Upper lobe of left lung (tissue), 6 donors: ENCODE results near the gene TRAPPC10. TPM values are rescaled to one million over a fixed set of nuclear protein-coding genes. Genes with fewer than 3 reads are reported as not detected.
A peak's percentile ranks its signal among the peaks of the same experiment; 100 is the strongest.

ENCODE experiments used
- ATAC-seq, 2 donors: fragments of 200-7000 bp; cut with Tn5 transposase; one replicate each; pipeline ENCODE4 v1.9.1; 2022; ENCODE audit warnings: mild to moderate bottlenecking in 2 of 2, moderate library complexity in 2 of 2; ENCODE audit not compliant: low FRiP score in 2 of 2
- DNase-seq, 2 donors: peaks; one replicate each; pipeline ENCODE4 v3.0.0-alpha.2; 2019 to 2020
- H3K27ac ChIP-seq, 4 donors: fragments of 200-600 bp; sonication (generic); one replicate each; pipeline ENCODE4 v1.5.1; 2016 to 2019
- H3K27me3 ChIP-seq, 4 donors: fragments of 200-600 bp; sonication (generic); one replicate each; pipeline ENCODE4 v1.5.1; 2017 to 2019
- H3K36me3 ChIP-seq, 4 donors: fragments of 200-600 bp; sonication (generic); one replicate each; pipeline ENCODE4 v1.5.1; 2016 to 2019
- H3K4me1 ChIP-seq, 4 donors: fragments of 200-600 bp; sonication (generic); one replicate each; pipeline ENCODE4 v1.5.1; 2018 to 2019
- H3K4me3 ChIP-seq, 4 donors: fragments of 200-600 bp; sonication (generic); one replicate each; pipeline ENCODE4 v1.5.1; 2017 to 2019; ENCODE audit warnings: mild to moderate bottlenecking in 2 of 4, moderate library complexity in 1 of 4
- H3K9me3 ChIP-seq, 4 donors: fragments of 200-600 bp; sonication (generic); one replicate each; pipeline ENCODE4 v1.5.1; 2018 to 2019
- CTCF ChIP-seq, 6 experiments: fragments of 450-650 bp in 4 of 6; fragments of 200-600 bp in 2 of 6; sonication (generic) in 2 of 6; IDR thresholded peaks; one replicate each; pipeline ENCODE4 v1.5.1; 2016 to 2019; ENCODE audit warnings: antibody characterized with exemption in 6 of 6
- EP300 ChIP-seq, 4 donors: sonication (generic); formaldehyde crosslinking; IDR thresholded peaks; one replicate each; pipeline ENCODE4 v1.5.1; 2017; ENCODE audit warnings: antibody characterized with exemption in 4 of 4, control low read depth in 2 of 4
- POLR2A ChIP-seq, 4 donors: fragments of 450-650 bp; IDR thresholded peaks; one replicate each; pipeline ENCODE4 v1.5.1; 2016 to 2017; ENCODE audit warnings: antibody characterized with exemption in 4 of 4, mild to moderate bottlenecking in 2 of 4
- POLR2AphosphoS5 ChIP-seq, 2 donors: sonication (generic); formaldehyde crosslinking; IDR thresholded peaks; one replicate each; pipeline ENCODE4 v1.5.1; 2017; ENCODE audit warnings: antibody characterized with exemption in 2 of 2
- WGBS, 2 donors: methylation state at CpG; one replicate each; pipeline ENCODE4 v1.1.5; 2017 to 2018; 5-methylcytosine and 5-hydroxymethylcytosine counted together
- total RNA-seq, 6 donors: library from RNA; depleted of rRNA in 4 of 6; stranded (reverse); fragments of >200 nt in 4 of 6; gene quantifications; one replicate each; pipeline versions ENCODE4 v1.1.0 to v1.2.1, GENCODE V29; 2016 to 2021
- donor health status: DM: no; HTN: no; CAD: no; lungs with moderate emphysema.
- donor health status: DM: no; HTN: yes; CAD: no; lungs with severe emphysema.

The TRAPPC10 gene
- total RNA-seq, 6 donors from 2014 or later, result 36.3 to 46.8 (median 43.4) TPM

GRCh38 chr21:44063151-44063912, 51.2 kb downstream of the TRAPPC10 start:
- no peak overlapping the region for H3K4me3 ChIP-seq
- H3K36me3 ChIP-seq, result peaks cover 18 to 93% (median 42%) of the 10 kb centered on the region in 4 donors
- 95 to 97% methylated on average over 16 to 19 of the region's 19 CpGs for WGBS, 2 donors
- no peak overlapping the region for H3K27ac ChIP-seq
- H3K27me3 ChIP-seq, result no peaks in the 10 kb centered on the region
- ATAC-seq, result no peak
- no peaks in the 10 kb centered on the region for H3K9me3 ChIP-seq
- no peaks in the 10 kb centered on the region for H3K4me1 ChIP-seq
- TF ChIP-seq EP300 (IDR thresholded peaks at IDR 0.05) (no peak), POLR2A (IDR thresholded peaks at IDR 0.05) (no peak), CTCF (IDR thresholded peaks at IDR 0.05) (no peak), POLR2AphosphoS5 (IDR thresholded peaks at IDR 0.05) (no peak)
- DNase-seq, result peak in 1 of 2 donors; percentile 35

GRCh38 chr21:44064852-44065403, 52.8 kb downstream of the TRAPPC10 start:
- Histone ChIP-seq H3K27me3 (no peaks in the 10 kb centered on the region), H3K9me3 (no peaks in the 10 kb centered on the region), H3K4me3 (no peak overlapping the region), H3K4me1 (no peaks in the 10 kb centered on the region), H3K36me3 (peaks cover 8 to 89% (median 35%) of the 10 kb centered on the region in 4 donors), H3K27ac (no peak overlapping the region)
- 81 to 90% methylated on average over 12 to 13 of the region's 13 CpGs for WGBS, 2 donors
- ATAC-seq (no peak), DNase-seq (no peak)
- TF ChIP-seq POLR2AphosphoS5 (IDR thresholded peaks at IDR 0.05), result no peak
- no peak for TF ChIP-seq POLR2A (IDR thresholded peaks at IDR 0.05)
- TF ChIP-seq EP300 (IDR thresholded peaks at IDR 0.05), result no peak

- no peak overlapping the region for H3K4me3 ChIP-seq
- H3K27ac ChIP-seq, result no peak overlapping the region
- 60 to 74% methylated on average over 9 of the region's 9 CpGs for WGBS, 2 donors
- H3K27me3 ChIP-seq, result no peaks in the 10 kb centered on the region
- H3K4me1 ChIP-seq, result no peaks in the 10 kb centered on the region
- H3K36me3 ChIP-seq, result peaks cover 7 to 89% (median 33%) of the 10 kb centered on the region in 4 donors
- H3K9me3 ChIP-seq, result no peaks in the 10 kb centered on the region
- ATAC-seq (peak in 1 of 2 donors; percentile 53), DNase-seq (peak in 1 of 2 donors; percentile 63)
- TF ChIP-seq POLR2A (IDR thresholded peaks at IDR 0.05) (peak in 1 of 4 donors; percentile 10), POLR2AphosphoS5 (IDR thresholded peaks at IDR 0.05) (no peak), EP300 (IDR thresholded peaks at IDR 0.05) (no peak)
These were observed 53.3 kb downstream of the TRAPPC10 start for GRCh38 chr21:44065428-44065827.

- TF ChIP-seq POLR2AphosphoS5 (IDR thresholded peaks at IDR 0.05), result no peak
- TF ChIP-seq EP300 (IDR thresholded peaks at IDR 0.05), result no peak
- TF ChIP-seq POLR2A (IDR thresholded peaks at IDR 0.05), result no peak
- TF ChIP-seq CTCF (IDR thresholded peaks at IDR 0.05), result no peak
- Histone ChIP-seq H3K27me3 (no peaks in the 10 kb centered on the region), H3K4me3 (no peak overlapping the region), H3K4me1 (no peaks in the 10 kb centered on the region), H3K27ac (no peak overlapping the region), H3K36me3 (peaks cover 6 to 86% (median 33%) of the 10 kb centered on the region in 4 donors), H3K9me3 (no peaks in the 10 kb centered on the region)
- ATAC-seq (no peak), DNase-seq (no peak)
- WGBS, 2 donors, result 92 to 96% methylated on average over 9 to 10 of the region's 10 CpGs
These were observed 54.0 kb downstream of the TRAPPC10 start for GRCh38 chr21:44066116-44066515.

- Histone ChIP-seq H3K27me3 (no peaks in the 10 kb centered on the region), H3K4me3 (no peak overlapping the region), H3K9me3 (no peaks in the 10 kb centered on the region), H3K27ac (no peak overlapping the region), H3K4me1 (no peaks in the 10 kb centered on the region), H3K36me3 (peaks cover 6 to 85% (median 37%) of the 10 kb centered on the region in 4 donors)
- TF ChIP-seq EP300 (IDR thresholded peaks at IDR 0.05), result no peak
- TF ChIP-seq POLR2AphosphoS5 (IDR thresholded peaks at IDR 0.05), result no peak
- no peak for DNase-seq
- 77 to 84% methylated on average over 15 of the region's 15 CpGs for WGBS, 2 donors
- no peak for ATAC-seq
These were observed 55.1 kb downstream of the TRAPPC10 start for GRCh38 chr21:44067011-44067839.

- DNase-seq (no peak), ATAC-seq (no peak)
- Histone ChIP-seq H3K4me3 (no peak overlapping the region), H3K9me3 (no peaks in the 10 kb centered on the region), H3K27ac (no peak overlapping the region), H3K4me1 (no peaks in the 10 kb centered on the region), H3K36me3 (peaks cover 0 to 85% (median 22%) of the 10 kb centered on the region in 4 donors), H3K27me3 (no peaks in the 10 kb centered on the region)
- TF ChIP-seq POLR2A (IDR thresholded peaks at IDR 0.05), result no peak
- WGBS, 2 donors, result 93 to 97% methylated on average over 7 of the region's 7 CpGs
These were observed 58.3 kb downstream of the TRAPPC10 start for GRCh38 chr21:44070391-44070790.
